Keratinocyte (primary cell): ENCODE measurements around the gene LAMA4. TPM values are rescaled to one million over a fixed set of nuclear protein-coding genes. Genes with fewer than 3 reads are reported as not detected.

Experiments used
- DNase-seq: peaks from one replicate; pipeline ENCODE4 v3.0.0-alpha.2; 2011; ENCODE audit warnings: low read depth, missing footprints, low spot score
- FAIRE-seq: peaks from 2 replicates; lab custom pipeline; 2011; peaks lifted over from hg19 to GRCh38; lab: Jason Lieb, UNC
- H2AFZ ChIP-seq: 2 replicates; pipeline ENCODE4 v1.6.0; 2012; ENCODE audit warnings: low read length, control low read depth, inconsistent platforms; ENCODE audit not compliant: control insufficient read depth
- H3K27ac ChIP-seq: 2 replicates; pipeline ENCODE4 v1.5.1; 2011; ENCODE audit warnings: low read length; ENCODE audit not compliant: control insufficient read depth, insufficient read depth
- H3K27me3 ChIP-seq: 3 replicates; pipeline ENCODE4 v1.6.0; 2011; ENCODE audit warnings: low read length; ENCODE audit not compliant: control insufficient read depth, insufficient read depth; ENCODE audit errors: extremely low read depth
- H3K36me3 ChIP-seq, 2 experiments: 2 replicates in 1 of 2; 3 replicates in 1 of 2; pipeline ENCODE4 v1.5.1; 2011; ENCODE audit warnings: low read length in 2 of 2, mild to moderate bottlenecking in 1 of 2; ENCODE audit not compliant: control insufficient read depth in 2 of 2, insufficient read depth in 2 of 2; ENCODE audit errors: extremely low read depth in 1 of 2
- H3K4me1 ChIP-seq: 3 replicates; pipeline ENCODE4 v1.5.1; 2011; ENCODE audit warnings: low read length; ENCODE audit not compliant: control insufficient read depth, insufficient read depth; ENCODE audit errors: extremely low read depth
- H3K4me2 ChIP-seq: 3 replicates; pipeline ENCODE4 v1.6.0; 2011; ENCODE audit warnings: low read depth, low read length; ENCODE audit not compliant: control insufficient read depth, insufficient read depth; ENCODE audit errors: extremely low read depth
- H3K4me3 ChIP-seq, 3 experiments: fragments of 200-600 bp in 1 of 3; sonication (generic) in 1 of 3; 2 replicates in 2 of 3; 3 replicates in 1 of 3; pipeline ENCODE4 v1.5.1; 2011 to 2016; ENCODE audit warnings: low read length in 3 of 3, mild to moderate bottlenecking in 3 of 3, control low read depth in 2 of 3, inconsistent platforms in 1 of 3, low read depth in 1 of 3, mixed read lengths in 1 of 3, mixed run types in 1 of 3, moderate library complexity in 1 of 3; ENCODE audit not compliant: control insufficient read depth in 2 of 3, insufficient read depth in 2 of 3; ENCODE audit errors: extremely low read depth in 1 of 3
- H3K79me2 ChIP-seq: 2 replicates; pipeline ENCODE4 v1.6.0; 2012; ENCODE audit warnings: low read length; ENCODE audit not compliant: control insufficient read depth, insufficient read depth
- H3K9ac ChIP-seq: 3 replicates; pipeline ENCODE4 v1.6.0; 2011; ENCODE audit warnings: low read length; ENCODE audit not compliant: control insufficient read depth, insufficient read depth; ENCODE audit errors: extremely low read depth
- H3K9me1 ChIP-seq: 3 replicates; pipeline ENCODE4 v1.6.0; 2011; ENCODE audit warnings: low read length; ENCODE audit not compliant: control insufficient read depth, insufficient read depth; ENCODE audit errors: extremely low read depth
- H3K9me3 ChIP-seq: 2 replicates; pipeline ENCODE4 v1.5.1; 2012; ENCODE audit warnings: low read depth, low read length; ENCODE audit not compliant: control insufficient read depth
- H4K20me1 ChIP-seq: 3 replicates; pipeline ENCODE4 v1.6.0; 2011; ENCODE audit warnings: low read length; ENCODE audit not compliant: control insufficient read depth, insufficient read depth; ENCODE audit errors: extremely low read depth
- CTCF ChIP-seq, 3 experiments: IDR thresholded peaks in 1 of 3; conservative IDR thresholded peaks in 1 of 3; optimal IDR thresholded peaks in 1 of 3; 2 replicates in 2 of 3; 3 replicates in 1 of 3; pipeline versions ENCODE3 to v1.5.1; 2011; ENCODE audit warnings: low read length in 3 of 3, mild to moderate bottlenecking in 3 of 3, moderate library complexity in 2 of 3, control low read depth in 1 of 3, inconsistent platforms in 1 of 3; ENCODE audit not compliant: insufficient read depth in 2 of 3; ENCODE audit errors: extremely low read depth in 1 of 3
- EZH2 ChIP-seq: IDR thresholded peaks from one replicate; pipeline ENCODE4 v1.6.1; 2012; ENCODE audit warnings: inconsistent platforms, mild to moderate bottlenecking, low read length, moderate library complexity
- dilution Hi-C: fragments of 300-500 bp; cut with MboI; formaldehyde crosslinking; loops from one replicate; pipeline ENCODE4 v1.7.0; 2020; ENCODE audit warnings: low sequenced_read_pairs; ENCODE audit not compliant: extremely low pct_ligation_motif_present
- polyA plus RNA-seq, 5 experiments: library from polyadenylated mRNA; depleted of rRNA in 3 of 5; stranded (reverse) in 3 of 5; stranded (forward) in 1 of 5; unstranded in 1 of 5; fragments of >200 nt; gene quantifications; 1 replicate in 1 of 5; 2 replicates in 3 of 5; 3 replicates in 1 of 5; pipeline versions ENCODE4 v1.2.1 to v1.2.3, GENCODE V29; 2011 to 2012; ENCODE audit warnings: missing spikeins in 2 of 5, low read depth in 1 of 5, low replicate concordance in 1 of 5

LAMA4 gene
- polyA plus RNA-seq, 1 donor (not counting 4 experiments of a cell fraction or from before 2014, with no cell fraction given): 0.12 TPM

- FAIRE-seq: no peak
- no peaks in the 10 kb centered on the region for H3K4me1 ChIP-seq
- no peaks in the 10 kb centered on the region for H3K79me2 ChIP-seq
- no peaks in the 10 kb centered on the region for H3K9me3 ChIP-seq
- no peaks in the 10 kb centered on the region for H4K20me1 ChIP-seq
- H3K36me3 ChIP-seq: no peaks in the 10 kb centered on the region
- H3K4me2 ChIP-seq: no peak overlapping the region
- no peak for DNase-seq
- H3K27ac ChIP-seq: no peak overlapping the region
- no peak overlapping the region for H3K9ac ChIP-seq
- TF ChIP-seq CTCF (optimal IDR thresholded peaks at IDR 0.05 in 1 of 3, IDR thresholded peaks at IDR 0.05 in 1 of 3, conservative IDR thresholded peaks at IDR 0.05 in 1 of 3; ENCODE audit: extremely low read depth in 1 of 3, insufficient read depth in 2 of 3, low read length in 3 of 3) (no peak), EZH2 (no peak)
- H2AFZ ChIP-seq: no peak overlapping the region
- no peak overlapping the region for H3K4me3 ChIP-seq
- no peaks in the 10 kb centered on the region for H3K9me1 ChIP-seq
- dilution Hi-C loops: no loop called here
- no peaks in the 10 kb centered on the region for H3K27me3 ChIP-seq
Observed at GRCh38 chr6:112275365-112275764, 21.0 kb upstream of the LAMA4 start.

GRCh38 chr6:112274774-112275173 lies 20.4 kb upstream of the LAMA4 start:
- Histone ChIP-seq H3K36me3 (no peaks in the 10 kb centered on the region), H3K9me1 (no peaks in the 10 kb centered on the region), H3K4me1 (no peaks in the 10 kb centered on the region), H3K4me2 (no peak overlapping the region), H3K9ac (no peak overlapping the region), H4K20me1 (no peaks in the 10 kb centered on the region), H3K4me3 (no peak overlapping the region), H3K79me2 (no peaks in the 10 kb centered on the region), H3K9me3 (no peaks in the 10 kb centered on the region), H3K27me3 (no peaks in the 10 kb centered on the region), H3K27ac (no peak overlapping the region), H2AFZ (no peak overlapping the region)
- no peak for FAIRE-seq
- dilution Hi-C loops: no loop called here
- no peak for DNase-seq
- TF ChIP-seq CTCF (optimal IDR thresholded peaks at IDR 0.05 in 1 of 3, IDR thresholded peaks at IDR 0.05 in 1 of 3, conservative IDR thresholded peaks at IDR 0.05 in 1 of 3; ENCODE audit: extremely low read depth in 1 of 3, insufficient read depth in 2 of 3, low read length in 3 of 3): no peak
- no peak for TF ChIP-seq EZH2
